ENCODE results near the gene IBA57. TPM values are rescaled to one million over a fixed set of nuclear protein-coding genes. Genes with fewer than 3 reads are reported as not detected.
A peak's percentile ranks its signal among the peaks of the same experiment; 100 is the strongest.

IBA57 gene
- total and polyA plus RNA-seq, 8 donors = 5.3 to 13.5 (median 7.1) TPM

GRCh38 chr1:228211531-228212414, 46.2 kb downstream of the IBA57 start:
- intact Hi-C loops (cut with DNase I) = no loop called here
- no peak for ATAC-seq
- peak in 1 of 4 donors; percentile 79 for DNase-seq

GRCh38 chr1:228212415-228212965, 46.9 kb downstream of the IBA57 start:
- Histone ChIP-seq H3K4me3 (peak overlapping the region; percentile 39 to 52), H3K27ac (no peak overlapping the region), H3K9me3 (no peaks in the 10 kb centered on the region), H3K4me1 (peaks cover 0 to 16% of the 10 kb centered on the region in 2 donors), H3K27me3 (peaks cover 0 to 31% of the 10 kb centered on the region in 2 donors), H3K36me3 (no peaks in the 10 kb centered on the region)
- no peak for ATAC-seq
- no peak for TF ChIP-seq CTCF (IDR thresholded peaks at IDR 0.05)
- DNase-seq = peak in 1 of 4 donors; percentile 77
- intact Hi-C loops (cut with DNase I) = no loop called here

More at GRCh38 chr1:228211531-228212414, 46.2 kb downstream of the IBA57 start:
- Histone ChIP-seq H3K4me1 (peaks cover 0 to 16% of the 10 kb centered on the region in 2 donors), H3K9me3 (no peaks in the 10 kb centered on the region), H3K4me3 (no peak overlapping the region), H3K27me3 (peaks cover 0 to 39% of the 10 kb centered on the region in 2 donors), H3K27ac (no peak overlapping the region), H3K36me3 (no peaks in the 10 kb centered on the region)
- no peak for TF ChIP-seq CTCF (IDR thresholded peaks at IDR 0.05)

GRCh38 chr1:228212966-228213844, 47.6 kb downstream of the IBA57 start:
- Histone ChIP-seq H3K9me3 (no peaks in the 10 kb centered on the region), H3K4me3 (peak overlapping the region; percentile 39 to 52), H3K27me3 (peaks cover 0 to 24% of the 10 kb centered on the region in 2 donors), H3K4me1 (peaks cover 0 to 16% of the 10 kb centered on the region in 2 donors), H3K36me3 (peaks cover 0 to 3% of the 10 kb centered on the region in 2 donors), H3K27ac (peak overlapping the region in 1 of 2 donors; percentile 53)
- DNase-seq (peak; percentile 76 to 96 (median 90)), ATAC-seq (peak; percentile 95)
- intact Hi-C loops (cut with DNase I) = no loop called here
- peak; percentile 35 to 54 for TF ChIP-seq CTCF (IDR thresholded peaks at IDR 0.05)

GRCh38 chr1:228213917-228214808, 48.6 kb downstream of the IBA57 start:
- H3K36me3 ChIP-seq = peaks cover 0 to 11% of the 10 kb centered on the region in 2 donors
- H3K27ac ChIP-seq = no peak overlapping the region
- DNase-seq (no peak), ATAC-seq (no peak)
- H3K27me3 ChIP-seq = peaks cover 0 to 15% of the 10 kb centered on the region in 2 donors
- intact Hi-C loops (cut with DNase I) = no loop called here
- peak overlapping the region; percentile 39 to 52 for H3K4me3 ChIP-seq
- no peak for TF ChIP-seq CTCF (IDR thresholded peaks at IDR 0.05)
- no peaks in the 10 kb centered on the region for H3K9me3 ChIP-seq
- H3K4me1 ChIP-seq = peaks cover 0 to 16% of the 10 kb centered on the region in 2 donors
